ENCODE data around the gene LOXL4.

The LOXL4 gene

GRCh38 chr10:98263088-98263487 lies 4.9 kb downstream of the LOXL4 start:
- TF ChIP-seq SUZ12 (IDR thresholded peaks at IDR 0.05; ENCODE audit: extremely low read depth, insufficient read depth, insufficient read length), result no peak
- TF ChIP-seq ZNF274 (IDR thresholded peaks at IDR 0.05; ENCODE audit: low read depth, low read length), result no peak
- no peak for TF ChIP-seq YY1 (IDR thresholded peaks at IDR 0.05; ENCODE audit: insufficient read depth, insufficient read length)
- no peak for DNase-seq (ENCODE audit: low read depth, low spot score)
- peaks cover 9% of the 10 kb centered on the region for H3K4me1 ChIP-seq (ENCODE audit: insufficient read depth, insufficient read length)
- peaks cover 10% of the 10 kb centered on the region for H3K36me3 ChIP-seq (ENCODE audit: insufficient read depth, insufficient read length, low read length)
- H3K9ac ChIP-seq (ENCODE audit: insufficient read length, low read depth), result no peak overlapping the region
- H3K4me3 ChIP-seq (ENCODE audit: insufficient read length, low read depth), result no peak overlapping the region
- no peaks in the 10 kb centered on the region for H3K27me3 ChIP-seq (ENCODE audit: insufficient read depth, insufficient read length)
- H3K9me3 ChIP-seq (ENCODE audit: insufficient read depth, low read length), result no peaks in the 10 kb centered on the region; the same call in 1 of the 2 replicates

- DNase-seq (ENCODE audit: low read depth, low spot score), result peak; percentile 25
- Histone ChIP-seq H3K4me3 (ENCODE audit: insufficient read length, low read depth) (no peak overlapping the region), H3K4me1 (ENCODE audit: insufficient read depth, insufficient read length) (peaks cover 9% of the 10 kb centered on the region), H3K9me3 (ENCODE audit: insufficient read depth, low read length) (no peaks in the 10 kb centered on the region; the same call in 1 of the 2 replicates), H3K36me3 (ENCODE audit: insufficient read depth, insufficient read length, low read length) (peaks cover 11% of the 10 kb centered on the region), H3K9ac (ENCODE audit: insufficient read length, low read depth) (no peak overlapping the region), H3K27me3 (ENCODE audit: insufficient read depth, insufficient read length) (no peaks in the 10 kb centered on the region)
- TF ChIP-seq YY1 (IDR thresholded peaks at IDR 0.05; ENCODE audit: insufficient read depth, insufficient read length) (no peak), SUZ12 (IDR thresholded peaks at IDR 0.05; ENCODE audit: extremely low read depth, insufficient read depth, insufficient read length) (no peak), ZNF274 (IDR thresholded peaks at IDR 0.05; ENCODE audit: low read depth, low read length) (no peak)
These were observed 5.4 kb downstream of the LOXL4 start for GRCh38 chr10:98262571-98262970.

GRCh38 chr10:98261436-98262277 lies 6.3 kb downstream of the LOXL4 start:
- no peak overlapping the region for H3K4me3 ChIP-seq (ENCODE audit: insufficient read length, low read depth)
- peaks cover 20% of the 10 kb centered on the region for H3K36me3 ChIP-seq (ENCODE audit: insufficient read depth, insufficient read length, low read length)
- H3K27me3 ChIP-seq (ENCODE audit: insufficient read depth, insufficient read length), result no peaks in the 10 kb centered on the region
- no peak overlapping the region for H3K9ac ChIP-seq (ENCODE audit: insufficient read length, low read depth)
- TF ChIP-seq SUZ12 (IDR thresholded peaks at IDR 0.05; ENCODE audit: extremely low read depth, insufficient read depth, insufficient read length), result no peak
- H3K4me1 ChIP-seq (ENCODE audit: insufficient read depth, insufficient read length), result peaks cover 11% of the 10 kb centered on the region
- H3K9me3 ChIP-seq (ENCODE audit: insufficient read depth, low read length), result no peaks in the 10 kb centered on the region; the same call in 1 of the 2 replicates
- no peak for DNase-seq (ENCODE audit: low read depth, low spot score)

GRCh38 chr10:98260752-98261151 lies 7.2 kb downstream of the LOXL4 start:
- Histone ChIP-seq H3K36me3 (ENCODE audit: insufficient read depth, insufficient read length, low read length) (peaks cover 28% of the 10 kb centered on the region), H3K4me3 (ENCODE audit: insufficient read length, low read depth) (no peak overlapping the region), H3K9ac (ENCODE audit: insufficient read length, low read depth) (no peak overlapping the region), H3K9me3 (ENCODE audit: insufficient read depth, low read length) (no peaks in the 10 kb centered on the region; the same call in 1 of the 2 replicates), H3K4me1 (ENCODE audit: insufficient read depth, insufficient read length) (peaks cover 4% of the 10 kb centered on the region), H3K27me3 (ENCODE audit: insufficient read depth, insufficient read length) (no peaks in the 10 kb centered on the region)
- no peak for DNase-seq (ENCODE audit: low read depth, low spot score)
- no peak for TF ChIP-seq YY1 (IDR thresholded peaks at IDR 0.05; ENCODE audit: insufficient read depth, insufficient read length)
- no peak for TF ChIP-seq ZNF274 (IDR thresholded peaks at IDR 0.05; ENCODE audit: low read depth, low read length)
- TF ChIP-seq SUZ12 (IDR thresholded peaks at IDR 0.05; ENCODE audit: extremely low read depth, insufficient read depth, insufficient read length), result no peak

- Histone ChIP-seq H3K4me3 (ENCODE audit: insufficient read length, low read depth) (no peak overlapping the region), H3K9ac (ENCODE audit: insufficient read length, low read depth) (no peak overlapping the region), H3K27me3 (ENCODE audit: insufficient read depth, insufficient read length) (no peaks in the 10 kb centered on the region), H3K4me1 (ENCODE audit: insufficient read depth, insufficient read length) (peaks cover 2% of the 10 kb centered on the region), H3K9me3 (ENCODE audit: insufficient read depth, low read length) (no peaks in the 10 kb centered on the region; the same call in 1 of the 2 replicates), H3K36me3 (ENCODE audit: insufficient read depth, insufficient read length, low read length) (peaks cover 31% of the 10 kb centered on the region)
- no peak for DNase-seq (ENCODE audit: low read depth, low spot score)
- TF ChIP-seq YY1 (IDR thresholded peaks at IDR 0.05; ENCODE audit: insufficient read depth, insufficient read length) (no peak), SUZ12 (IDR thresholded peaks at IDR 0.05; ENCODE audit: extremely low read depth, insufficient read depth, insufficient read length) (no peak), ZNF274 (IDR thresholded peaks at IDR 0.05; ENCODE audit: low read depth, low read length) (no peak)
These were observed 7.6 kb downstream of the LOXL4 start for GRCh38 chr10:98260350-98260749.

- no peak for TF ChIP-seq ZNF274 (IDR thresholded peaks at IDR 0.05; ENCODE audit: low read depth, low read length)
- no peak for TF ChIP-seq SUZ12 (IDR thresholded peaks at IDR 0.05; ENCODE audit: extremely low read depth, insufficient read depth, insufficient read length)
- TF ChIP-seq YY1 (IDR thresholded peaks at IDR 0.05; ENCODE audit: insufficient read depth, insufficient read length), result no peak
- Histone ChIP-seq H3K4me3 (ENCODE audit: insufficient read length, low read depth) (no peak overlapping the region), H3K36me3 (ENCODE audit: insufficient read depth, insufficient read length, low read length) (peaks cover 29% of the 10 kb centered on the region), H3K4me1 (ENCODE audit: insufficient read depth, insufficient read length) (peaks cover 2% of the 10 kb centered on the region), H3K9ac (ENCODE audit: insufficient read length, low read depth) (no peak overlapping the region), H3K9me3 (ENCODE audit: insufficient read depth, low read length) (no peaks in the 10 kb centered on the region; the same call in 1 of the 2 replicates), H3K27me3 (ENCODE audit: insufficient read depth, insufficient read length) (no peaks in the 10 kb centered on the region)
- DNase-seq (ENCODE audit: low read depth, low spot score), result no peak
These were observed 8.2 kb downstream of the LOXL4 start for GRCh38 chr10:98259606-98260315.
